DND-41 (cell line): ENCODE results near the gene BEND5.

ENCODE experiments used
- ATAC-seq: fragments of 200-7000 bp; cut with Tn5 transposase; 3 replicates; pipeline ENCODE4 v1.9.1; 2021; ENCODE audit warnings: low read depth; ENCODE audit not compliant: insufficient read depth
- DNase-seq: peaks from one replicate; pipeline ENCODE4 v3.0.0-alpha.2; 2020
- H2AFZ ChIP-seq: 2 replicates; pipeline ENCODE4 v1.6.0; 2012; ENCODE audit warnings: low read depth, low read length
- H3K27ac ChIP-seq: 2 replicates; pipeline ENCODE4 v1.5.1; 2012; ENCODE audit warnings: low read length, inconsistent platforms
- H3K27me3 ChIP-seq: fragments of 200-600 bp; sonication (generic); 2 replicates; pipeline ENCODE4 v1.6.0; 2012; ENCODE audit warnings: low read length, mild to moderate bottlenecking, inconsistent platforms; ENCODE audit not compliant: insufficient read depth, poor library complexity
- H3K36me3 ChIP-seq: 2 replicates; pipeline ENCODE4 v1.5.1; 2012; ENCODE audit warnings: low read length, inconsistent platforms; ENCODE audit not compliant: insufficient read depth
- H3K4me1 ChIP-seq: 2 replicates; pipeline ENCODE4 v1.5.1; 2012; ENCODE audit warnings: mild to moderate bottlenecking, low read length; ENCODE audit not compliant: insufficient read depth
- H3K4me2 ChIP-seq: 2 replicates; pipeline ENCODE4 v1.6.0; 2012; ENCODE audit warnings: mild to moderate bottlenecking, moderate library complexity, low read length, inconsistent platforms; ENCODE audit not compliant: insufficient read depth
- H3K4me3 ChIP-seq, 2 experiments: fragments of 200-600 bp in 1 of 2; shearing (Covaris generic) in 1 of 2; 2 replicates each; pipeline ENCODE4 v1.5.1; 2012 to 2016; ENCODE audit warnings: inconsistent platforms in 2 of 2, low read length in 2 of 2, mild to moderate bottlenecking in 2 of 2, low read depth in 1 of 2, moderate library complexity in 1 of 2
- H3K79me2 ChIP-seq: 2 replicates; pipeline ENCODE4 v1.6.0; 2012; ENCODE audit warnings: low read length, inconsistent platforms; ENCODE audit not compliant: insufficient read depth
- H3K9ac ChIP-seq: 2 replicates; pipeline ENCODE4 v1.6.0; 2012; ENCODE audit warnings: low read depth, mild to moderate bottlenecking, inconsistent platforms, low read length, moderate library complexity
- H3K9me3 ChIP-seq: 2 replicates; pipeline ENCODE4 v1.5.1; 2012; ENCODE audit warnings: low read length, moderate library complexity, mild to moderate bottlenecking, inconsistent platforms; ENCODE audit not compliant: insufficient read depth, severe bottlenecking
- H4K20me1 ChIP-seq: 2 replicates; pipeline ENCODE4 v1.6.0; 2012; ENCODE audit warnings: low read length; ENCODE audit not compliant: insufficient read depth
- EZH2 ChIP-seq: IDR thresholded peaks from 3 replicates; pipeline ENCODE4 v1.6.1; 2012; ENCODE audit warnings: borderline replicate concordance, low read depth, mild to moderate bottlenecking, moderate library complexity, low read length, inconsistent platforms; ENCODE audit not compliant: severe bottlenecking
- TF ChIP-seq, protein P1 (sequence below): IDR thresholded peaks from 2 replicates; pipeline ENCODE4 v1.5.1; 2012; ENCODE audit warnings: borderline replicate concordance, low read length, moderate library complexity, mild to moderate bottlenecking; ENCODE audit not compliant: poor library complexity, severe bottlenecking; ENCODE audit errors: extremely low read depth

The BEND5 gene

GRCh38 chr1:48746906-48747305 lies 29.8 kb downstream of the BEND5 start:
- H3K4me1 ChIP-seq, result no peaks in the 10 kb centered on the region
- H3K4me2 ChIP-seq, result no peak overlapping the region
- H3K79me2 ChIP-seq, result no peaks in the 10 kb centered on the region
- no peak overlapping the region for H3K4me3 ChIP-seq
- H2AFZ ChIP-seq, result no peak overlapping the region
- H3K27ac ChIP-seq, result no peak overlapping the region
- H3K27me3 ChIP-seq, result no peaks in the 10 kb centered on the region
- H3K9me3 ChIP-seq, result no peaks in the 10 kb centered on the region
- peaks cover 82% of the 10 kb centered on the region for H3K36me3 ChIP-seq
- TF ChIP-seq, protein P1, sequence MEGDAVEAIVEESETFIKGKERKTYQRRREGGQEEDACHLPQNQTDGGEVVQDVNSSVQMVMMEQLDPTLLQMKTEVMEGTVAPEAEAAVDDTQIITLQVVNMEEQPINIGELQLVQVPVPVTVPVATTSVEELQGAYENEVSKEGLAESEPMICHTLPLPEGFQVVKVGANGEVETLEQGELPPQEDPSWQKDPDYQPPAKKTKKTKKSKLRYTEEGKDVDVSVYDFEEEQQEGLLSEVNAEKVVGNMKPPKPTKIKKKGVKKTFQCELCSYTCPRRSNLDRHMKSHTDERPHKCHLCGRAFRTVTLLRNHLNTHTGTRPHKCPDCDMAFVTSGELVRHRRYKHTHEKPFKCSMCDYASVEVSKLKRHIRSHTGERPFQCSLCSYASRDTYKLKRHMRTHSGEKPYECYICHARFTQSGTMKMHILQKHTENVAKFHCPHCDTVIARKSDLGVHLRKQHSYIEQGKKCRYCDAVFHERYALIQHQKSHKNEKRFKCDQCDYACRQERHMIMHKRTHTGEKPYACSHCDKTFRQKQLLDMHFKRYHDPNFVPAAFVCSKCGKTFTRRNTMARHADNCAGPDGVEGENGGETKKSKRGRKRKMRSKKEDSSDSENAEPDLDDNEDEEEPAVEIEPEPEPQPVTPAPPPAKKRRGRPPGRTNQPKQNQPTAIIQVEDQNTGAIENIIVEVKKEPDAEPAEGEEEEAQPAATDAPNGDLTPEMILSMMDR, result no peak
- no peak for TF ChIP-seq EZH2
- ATAC-seq (no peak), DNase-seq (no peak)
- H4K20me1 ChIP-seq, result peaks cover 9% of the 10 kb centered on the region; the same call in 1 of the 2 replicates
- H3K9ac ChIP-seq, result no peak overlapping the region

DNA sequence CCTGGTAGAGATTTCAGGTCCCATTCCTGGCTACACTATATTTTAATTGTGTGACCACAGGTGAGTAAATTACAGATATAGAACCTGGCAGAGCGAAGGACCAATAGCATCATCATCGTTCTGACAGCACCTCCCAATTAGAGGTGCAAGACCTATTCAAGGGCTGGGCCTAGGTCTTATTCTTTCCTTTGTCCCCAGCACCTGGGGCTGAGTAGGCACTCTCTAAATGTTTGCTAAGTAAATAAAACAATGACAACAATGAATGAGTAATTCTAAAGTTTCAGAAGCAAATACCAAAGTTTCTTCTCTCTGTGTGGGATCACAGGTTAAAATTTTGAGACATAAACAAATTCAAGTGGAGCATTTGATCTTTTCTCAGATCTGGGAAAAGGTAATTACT lies 32.7 kb downstream of the BEND5 start:
- H3K4me1 ChIP-seq, result no peaks in the 10 kb centered on the region
- no peak overlapping the region for H3K9ac ChIP-seq
- no peak for ATAC-seq
- no peaks in the 10 kb centered on the region for H3K79me2 ChIP-seq
- H4K20me1 ChIP-seq, result peaks cover 12% of the 10 kb centered on the region; the same call in 1 of the 2 replicates
- H3K4me2 ChIP-seq, result no peak overlapping the region
- DNase-seq, result no peak
- no peak overlapping the region for H3K27ac ChIP-seq
- no peak overlapping the region for H2AFZ ChIP-seq
- no peaks in the 10 kb centered on the region for H3K27me3 ChIP-seq
- no peak overlapping the region for H3K4me3 ChIP-seq
- H3K9me3 ChIP-seq, result no peaks in the 10 kb centered on the region
- peaks cover 78% of the 10 kb centered on the region for H3K36me3 ChIP-seq
- TF ChIP-seq, protein P1, result no peak
- no peak for TF ChIP-seq EZH2

DNA sequence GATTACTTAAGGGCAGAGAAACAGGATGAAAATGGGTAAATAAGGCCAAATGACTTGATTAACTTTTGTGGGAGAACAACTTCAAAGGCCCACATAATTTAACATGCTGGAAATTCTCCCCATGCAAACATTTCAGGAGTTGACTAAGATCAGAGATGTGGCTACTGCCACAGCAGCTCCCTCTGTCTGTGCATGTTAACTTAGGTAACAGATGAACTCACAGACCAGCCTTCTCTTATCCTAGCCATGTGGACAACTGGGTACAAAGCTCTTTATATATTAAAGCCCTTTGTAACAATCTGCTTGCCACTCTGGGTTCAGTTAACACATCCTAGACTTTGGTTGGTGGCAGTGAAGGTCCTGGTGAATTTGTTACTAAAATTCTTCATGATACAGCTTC lies 33.2 kb downstream of the BEND5 start:
- ATAC-seq (no peak), DNase-seq (no peak)
- no peaks in the 10 kb centered on the region for H3K79me2 ChIP-seq
- no peak overlapping the region for H3K27ac ChIP-seq
- H3K4me2 ChIP-seq, result no peak overlapping the region
- no peak overlapping the region for H2AFZ ChIP-seq
- H3K9me3 ChIP-seq, result no peaks in the 10 kb centered on the region
- H3K9ac ChIP-seq, result no peak overlapping the region
- H3K36me3 ChIP-seq, result peaks cover 80% of the 10 kb centered on the region
- peaks cover 12% of the 10 kb centered on the region; the same call in 1 of the 2 replicates for H4K20me1 ChIP-seq
- no peak overlapping the region for H3K4me3 ChIP-seq
- TF ChIP-seq EZH2, result no peak
- H3K4me1 ChIP-seq, result no peaks in the 10 kb centered on the region
- no peaks in the 10 kb centered on the region for H3K27me3 ChIP-seq

GRCh38 chr1:48741380-48741779 lies 35.3 kb downstream of the BEND5 start:
- no peaks in the 10 kb centered on the region for H3K4me1 ChIP-seq
- H3K4me3 ChIP-seq, result no peak overlapping the region
- no peaks in the 10 kb centered on the region for H3K27me3 ChIP-seq
- no peaks in the 10 kb centered on the region for H3K79me2 ChIP-seq
- H3K27ac ChIP-seq, result no peak overlapping the region
- H3K36me3 ChIP-seq, result peaks cover 88% of the 10 kb centered on the region
- DNase-seq (no peak), ATAC-seq (no peak)
- no peak overlapping the region for H2AFZ ChIP-seq
- no peak overlapping the region for H3K4me2 ChIP-seq
- H3K9me3 ChIP-seq, result no peaks in the 10 kb centered on the region
- H3K9ac ChIP-seq, result no peak overlapping the region
- TF ChIP-seq EZH2, result no peak
- TF ChIP-seq, protein P1, result no peak
- H4K20me1 ChIP-seq, result peaks cover 12% of the 10 kb centered on the region; the same call in 1 of the 2 replicates
